Measurements from ENCODE around the gene CD63. TPM values are rescaled to one million over a fixed set of nuclear protein-coding genes. Genes with fewer than 3 reads are reported as not detected.

CD63 gene
- total and polyA plus RNA-seq, 2 of the 13 experiments (the other 11 are each of a cell fraction or from before 2014, with no cell fraction given), result 234 to 277 TPM

GRCh38 chr12:55728939-55729818 lies at the start of gene CD63 (continued):
- TF ChIP-seq ZBED4 (CRISPR knock-in tag; IDR thresholded peaks at IDR 0.05; ENCODE audit: borderline replicate concordance) (no peak; the same call in 1 of the 2 replicates), ZZZ3 (CRISPR knock-in tag; IDR thresholded peaks at IDR 0.05; ENCODE audit: borderline replicate concordance) (no peak), SP1 (IDR thresholded peaks at IDR 0.05) (no peak), SP1 (CRISPR knock-in tag; IDR thresholded peaks at IDR 0.05) (no peak), KMT2A (CRISPR knock-in tag; IDR thresholded peaks at IDR 0.05) (no peak), GPN1 (CRISPR knock-in tag; IDR thresholded peaks at IDR 0.05; ENCODE audit: borderline replicate concordance) (no peak), HBP1 (CRISPR knock-in tag; IDR thresholded peaks at IDR 0.05; ENCODE audit: low read depth) (0 out of 2 replicates have a peak, but pooled peaks have one; percentile 48), ZC3H13 (CRISPR knock-in tag; IDR thresholded peaks at IDR 0.05) (peak; percentile 43; the same call in 1 of the 2 replicates), RNF219 (CRISPR knock-in tag; IDR thresholded peaks at IDR 0.05) (0 out of 2 replicates have a peak, but pooled peaks have one; percentile 79), CCAR2 (optimal IDR thresholded peaks at IDR 0.05; ENCODE audit: low read depth, low read length) (no peak), ZNF777 (CRISPR knock-in tag; IDR thresholded peaks at IDR 0.05) (peak; percentile 13; the same call in 1 of the 2 replicates), FOXJ3 (CRISPR knock-in tag; IDR thresholded peaks at IDR 0.05; ENCODE audit: borderline replicate concordance) (no peak), REL (CRISPR knock-in tag; conservative IDR thresholded peaks at IDR 0.05) (peak; percentile 67; the same call in 1 of the 2 replicates), HCFC1 (IDR thresholded peaks at IDR 0.05; ENCODE audit: low read depth, low read length) (no peak), ZNF263 (CRISPR knock-in tag; IDR thresholded peaks at IDR 0.05) (no peak), ZNF652 (CRISPR knock-in tag; IDR thresholded peaks at IDR 0.05; ENCODE audit: borderline replicate concordance, low read depth) (no peak), U2AF2 (IDR thresholded peaks at IDR 0.05; ENCODE audit: low read depth, low read length) (no peak), ZNF10 (CRISPR knock-in tag; IDR thresholded peaks at IDR 0.05; ENCODE audit: borderline replicate concordance, low read depth) (no peak), ZFP62 (CRISPR knock-in tag; IDR thresholded peaks at IDR 0.05) (no peak), SOX6 (IDR thresholded peaks at IDR 0.05) (no peak), SOX6 (CRISPR knock-in tag; IDR thresholded peaks at IDR 0.05) (no peak; the same call in 1 of the 2 replicates), ZFP36 (IDR thresholded peaks at IDR 0.05; ENCODE audit: borderline replicate concordance, low read depth, low read length, partially characterized antibody) (no peak), MEF2D (CRISPR knock-in tag; IDR thresholded peaks at IDR 0.05) (no peak), ZNF674 (CRISPR knock-in tag; IDR thresholded peaks at IDR 0.05; ENCODE audit: low read depth) (no peak)

Measured in HepG2 (cell line).